Activated CD4-positive, alpha-beta T cell treated with anti-CD3 and anti-CD28 coated beads, Interleukin-2, amount 50 U/mL, for 1 hour (primary cell): ENCODE results near the gene UFC1.
"Not testable (repeated sequence)": the region's sequence is repeated elsewhere in the genome, so short reads cannot be mapped to it uniquely, and the experiment has no call there.

Experiments used
- DNase-seq: peaks from one replicate; pipeline ENCODE4 v3.0.0-alpha.2; 2020

UFC1 gene

GRCh38 chr1:161153682-161154337 lies at the start of gene UFC1:
Gene UFC1 (plus strand): TSS chr1:161153978. CDS start chr1:161153998, 20 bp downstream.
- peak; percentile 78 for DNase-seq

DNA sequence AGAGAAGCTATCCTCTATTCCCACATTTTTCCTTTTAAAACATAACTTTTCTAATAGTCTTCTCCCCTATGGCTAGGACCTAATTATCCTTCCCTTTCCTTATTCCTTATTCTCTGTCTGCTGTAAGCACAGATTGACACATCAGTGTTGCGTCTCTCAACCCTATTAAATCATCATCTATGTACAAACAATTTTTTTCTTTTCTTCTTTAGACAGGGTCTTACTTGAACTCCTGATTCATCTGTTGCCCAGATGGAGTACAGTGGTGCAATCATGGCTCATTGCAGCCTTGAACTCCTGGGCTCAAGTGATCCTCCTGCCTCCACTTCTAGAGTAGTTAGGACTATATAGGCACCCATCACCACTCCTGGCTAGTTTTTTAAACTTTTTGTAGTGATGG lies 47.3 kb upstream of the UFC1 start:
- no peak for DNase-seq

- DNase-seq = no peak
Observed at GRCh38 chr1:161111117-161111516, 42.7 kb upstream of the UFC1 start.

GRCh38 chr1:161111527-161111926 lies 42.3 kb upstream of the UFC1 start:
- no peak for DNase-seq

DNA sequence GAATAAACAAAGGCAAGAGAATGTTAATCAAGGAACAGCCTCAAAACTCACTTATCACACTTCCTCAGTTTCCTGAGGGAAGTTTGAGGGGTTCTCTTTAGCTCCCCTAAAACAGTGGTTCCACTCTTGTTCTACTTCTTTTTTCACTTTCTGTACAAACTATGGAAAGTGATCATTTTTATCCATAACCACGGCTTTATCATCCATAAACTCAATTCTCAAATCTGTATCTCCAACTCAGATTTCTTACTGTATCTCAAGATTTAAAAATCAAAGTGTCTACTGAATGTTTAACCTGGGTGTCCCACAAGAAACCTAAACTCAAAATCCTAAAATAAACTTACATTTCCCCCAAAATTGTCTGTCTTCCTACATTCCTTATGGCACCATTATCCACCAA lies 39.9 kb upstream of the UFC1 start:
- no peak for DNase-seq

- DNase-seq = no peak
Observed at GRCh38 chr1:161114556-161114955, 39.2 kb upstream of the UFC1 start.

DNA sequence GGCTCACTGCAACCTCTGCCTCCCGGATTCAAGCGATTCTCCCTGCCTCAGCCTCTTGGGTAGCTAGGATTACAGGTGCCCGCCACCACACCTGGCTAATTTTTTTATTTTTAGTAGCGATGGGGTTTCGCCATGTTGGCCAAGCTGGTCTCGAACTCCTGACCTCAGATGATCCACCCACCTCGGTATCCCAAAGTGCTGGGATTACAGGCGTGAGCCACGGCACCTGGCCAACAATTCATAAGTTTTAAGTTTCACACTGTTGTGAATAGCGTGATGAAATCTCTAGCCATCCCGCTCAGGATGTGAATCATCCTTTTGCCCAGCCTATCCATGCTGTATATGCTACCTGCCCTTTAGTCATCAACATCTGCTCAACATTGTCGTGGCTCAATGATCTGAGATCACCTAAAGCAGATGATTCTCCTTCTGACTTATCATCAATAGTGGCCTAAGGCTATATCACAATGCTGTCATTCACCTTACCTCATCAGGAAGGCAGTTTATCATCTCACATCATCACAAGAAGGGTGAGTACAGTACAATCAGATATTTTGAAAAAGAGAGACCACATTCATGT lies 38.6 kb upstream of the UFC1 start:
- no peak for DNase-seq

DNA sequence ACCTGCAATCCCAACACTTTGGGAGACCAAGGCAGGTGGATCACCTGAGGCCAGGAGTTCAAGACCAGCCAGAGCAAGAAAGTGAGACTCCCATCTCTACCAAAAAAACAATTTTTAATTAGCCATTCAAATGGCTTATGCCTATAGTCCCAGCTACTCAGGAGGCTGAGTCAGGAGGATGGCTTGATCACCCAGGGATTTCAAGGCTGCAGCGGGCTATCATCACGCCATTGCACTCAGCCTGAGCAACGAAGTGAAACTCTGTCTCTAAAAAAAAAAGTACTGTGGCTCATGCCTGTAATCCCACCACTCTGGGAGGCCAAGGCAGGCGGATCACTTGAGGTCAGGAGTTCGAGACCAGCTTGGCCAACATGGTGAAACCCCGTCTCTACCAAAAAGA lies 37.8 kb upstream of the UFC1 start:
- DNase-seq = not testable (repeated sequence)

DNA sequence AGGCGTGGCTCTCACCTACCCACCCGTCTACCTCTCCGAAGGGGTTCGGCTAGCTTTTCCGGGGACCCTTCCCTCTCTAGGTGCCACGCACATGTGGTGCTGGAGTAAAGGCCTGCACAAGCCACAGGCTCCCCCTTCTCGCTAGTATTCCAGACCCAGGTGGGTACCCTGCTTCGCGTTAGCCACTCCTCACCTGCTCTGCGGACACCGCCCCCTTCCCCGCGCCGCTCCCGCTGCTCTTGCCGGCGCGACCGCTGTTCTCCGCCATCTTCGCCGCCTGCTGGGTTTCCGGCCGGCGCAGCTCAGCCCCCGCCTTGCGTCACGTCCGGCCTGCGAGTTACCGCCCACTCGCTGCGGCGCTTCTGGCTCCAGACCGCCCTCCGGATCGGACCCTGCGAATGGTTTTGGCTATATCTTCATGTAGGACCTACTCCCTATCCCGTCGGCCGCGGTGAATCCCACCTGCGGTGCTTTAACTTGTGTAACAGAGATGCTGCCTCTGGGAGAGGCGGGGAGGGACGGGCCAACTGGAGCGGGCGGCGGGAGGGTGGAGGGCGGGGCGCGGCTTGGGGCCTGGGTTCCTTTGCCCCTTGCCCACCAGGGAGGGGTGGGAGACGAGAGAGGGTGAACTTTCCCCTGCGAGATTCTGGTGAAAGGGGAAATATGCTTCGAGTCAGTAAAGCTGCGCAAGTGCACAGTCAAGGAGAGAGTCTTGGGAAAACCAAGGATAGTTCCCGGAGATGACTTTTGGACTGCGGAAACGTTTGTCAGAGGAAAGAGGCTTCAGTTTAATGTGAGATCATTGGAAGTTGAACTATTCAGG lies 35.8 kb upstream of the UFC1 start, which contains the start of the genes NIT1 and PFDN2:
Gene NIT1 (plus strand): TSS at position 347 of the 823 bp plus-strand sequence. CDS start 72 bp downstream, at position 419.
Gene PFDN2 (minus strand): TSS at position 279 of the 823 bp plus-strand sequence. CDS start 11 bp downstream, at position 268.
- DNase-seq = peak; percentile 79

DNA sequence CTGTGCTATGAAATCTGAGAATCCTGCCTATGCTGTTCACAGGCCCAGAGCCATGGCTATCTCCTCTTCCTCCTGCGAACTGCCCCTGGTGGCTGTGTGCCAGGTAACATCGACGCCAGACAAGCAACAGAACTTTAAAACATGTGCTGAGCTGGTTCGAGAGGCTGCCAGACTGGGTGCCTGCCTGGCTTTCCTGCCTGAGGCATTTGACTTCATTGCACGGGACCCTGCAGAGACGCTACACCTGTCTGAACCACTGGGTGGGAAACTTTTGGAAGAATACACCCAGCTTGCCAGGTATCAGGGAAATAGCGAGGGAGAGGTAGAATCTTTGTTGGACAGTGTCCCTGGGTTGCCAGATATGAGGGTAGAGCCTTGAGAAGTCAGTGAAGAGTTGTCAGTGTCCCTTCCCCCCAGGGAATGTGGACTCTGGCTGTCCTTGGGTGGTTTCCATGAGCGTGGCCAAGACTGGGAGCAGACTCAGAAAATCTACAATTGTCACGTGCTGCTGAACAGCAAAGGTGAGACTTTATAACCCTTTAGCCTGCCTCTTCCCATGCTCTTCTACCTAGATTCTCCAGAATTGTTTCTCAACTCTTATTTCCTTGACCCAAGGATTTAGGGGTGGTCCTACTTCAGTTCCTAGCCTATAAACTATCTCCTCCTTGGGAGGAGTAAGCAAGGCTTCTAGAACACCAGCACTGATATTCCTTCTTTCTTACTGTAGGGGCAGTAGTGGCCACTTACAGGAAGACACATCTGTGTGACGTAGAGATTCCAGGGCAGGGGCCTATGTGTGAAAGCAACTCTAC lies 34.5 kb upstream of the UFC1 start:
- peak; percentile 53 for DNase-seq

DNA sequence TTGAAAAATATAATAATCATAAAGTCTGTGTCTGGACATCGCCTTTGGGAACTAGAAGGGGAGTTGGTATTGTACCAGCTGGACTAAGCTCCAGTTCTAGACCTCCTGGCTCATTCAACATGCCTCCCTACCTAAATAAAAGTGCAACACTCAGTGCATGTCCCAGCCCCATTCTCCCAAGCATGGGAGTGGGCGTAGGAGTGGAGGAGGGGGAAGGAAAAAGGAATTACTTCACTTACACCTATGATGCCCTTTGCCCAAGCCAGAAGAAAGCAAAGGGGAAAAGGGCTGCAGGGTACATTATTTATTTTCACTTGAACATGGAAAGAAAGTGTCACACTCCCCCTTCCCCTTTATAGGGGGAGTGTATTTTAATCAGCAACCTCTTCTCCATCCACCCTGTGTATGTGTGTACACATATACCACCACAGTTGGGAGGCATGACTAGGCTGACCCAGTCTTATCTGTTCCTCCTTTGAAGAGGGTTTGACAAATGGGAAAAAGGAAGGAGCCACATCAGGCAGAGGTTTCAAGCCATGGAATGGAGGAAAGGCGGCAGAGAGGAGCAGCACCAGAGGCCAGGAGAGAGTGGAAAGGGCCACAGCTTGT lies 32.6 kb upstream of the UFC1 start:
- DNase-seq = no peak

- DNase-seq = no peak
Observed at GRCh38 chr1:161121834-161122233, 31.9 kb upstream of the UFC1 start.

DNA sequence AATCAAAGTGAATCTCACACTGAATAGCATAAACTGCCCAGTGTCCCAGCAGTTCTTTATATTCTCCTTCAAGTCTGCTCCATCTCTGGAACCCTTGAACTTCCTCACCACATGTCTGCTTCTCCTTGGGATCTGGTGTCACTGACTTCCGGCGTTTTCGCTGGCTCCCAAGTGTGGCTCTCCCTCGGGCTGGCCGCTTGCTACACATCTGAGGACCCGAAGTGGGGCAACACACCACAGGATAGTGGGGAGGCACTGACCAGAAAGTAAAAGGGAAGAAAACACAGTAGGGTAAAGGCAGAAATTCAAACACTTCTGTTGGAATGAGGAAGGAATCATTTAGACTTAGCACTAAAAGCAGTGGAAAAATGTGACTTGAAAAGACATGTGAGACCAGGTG lies 30.8 kb upstream of the UFC1 start:
- no peak for DNase-seq

DNA sequence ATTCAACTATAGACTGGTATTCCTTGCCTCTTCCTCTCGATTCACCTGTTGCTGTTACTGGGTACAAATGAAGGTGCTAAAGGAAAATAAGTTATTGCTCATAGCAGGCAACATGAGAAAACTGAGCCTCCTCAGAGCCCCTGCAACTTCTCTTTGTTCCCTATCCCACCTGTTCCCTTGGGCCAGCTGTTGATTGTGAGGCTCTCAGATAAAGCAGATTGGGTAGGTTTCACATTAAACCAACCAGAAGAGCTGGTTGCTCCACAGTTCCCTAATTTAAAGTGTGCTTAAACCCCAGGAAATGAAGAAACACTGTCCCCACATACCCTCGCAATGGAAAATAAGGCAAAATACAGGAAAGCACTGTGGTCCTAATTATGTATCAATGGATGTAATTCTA lies 26.1 kb upstream of the UFC1 start:
- no peak for DNase-seq

GRCh38 chr1:161128591-161129420 lies 25.0 kb upstream of the UFC1 start:
- no peak for DNase-seq

DNA sequence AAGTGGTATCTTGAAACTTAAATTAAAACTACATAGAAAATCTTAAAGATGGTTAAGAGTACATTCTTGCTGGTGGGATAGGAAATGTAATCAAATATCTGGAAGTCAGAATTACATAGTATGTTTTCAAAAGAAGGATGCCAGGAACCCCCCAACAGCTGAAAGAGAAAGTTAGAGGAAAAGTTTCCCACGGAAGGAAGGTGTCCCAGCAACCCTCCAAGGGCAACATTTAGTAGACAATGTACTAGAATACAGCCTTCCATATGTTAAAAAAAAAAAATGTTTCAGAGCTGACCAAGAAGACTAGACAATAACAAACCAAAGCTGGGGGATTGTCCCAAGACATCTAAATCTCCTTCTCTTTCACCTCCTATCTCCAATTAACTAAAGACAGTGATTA lies 23.5 kb upstream of the UFC1 start:
- no peak for DNase-seq

DNA sequence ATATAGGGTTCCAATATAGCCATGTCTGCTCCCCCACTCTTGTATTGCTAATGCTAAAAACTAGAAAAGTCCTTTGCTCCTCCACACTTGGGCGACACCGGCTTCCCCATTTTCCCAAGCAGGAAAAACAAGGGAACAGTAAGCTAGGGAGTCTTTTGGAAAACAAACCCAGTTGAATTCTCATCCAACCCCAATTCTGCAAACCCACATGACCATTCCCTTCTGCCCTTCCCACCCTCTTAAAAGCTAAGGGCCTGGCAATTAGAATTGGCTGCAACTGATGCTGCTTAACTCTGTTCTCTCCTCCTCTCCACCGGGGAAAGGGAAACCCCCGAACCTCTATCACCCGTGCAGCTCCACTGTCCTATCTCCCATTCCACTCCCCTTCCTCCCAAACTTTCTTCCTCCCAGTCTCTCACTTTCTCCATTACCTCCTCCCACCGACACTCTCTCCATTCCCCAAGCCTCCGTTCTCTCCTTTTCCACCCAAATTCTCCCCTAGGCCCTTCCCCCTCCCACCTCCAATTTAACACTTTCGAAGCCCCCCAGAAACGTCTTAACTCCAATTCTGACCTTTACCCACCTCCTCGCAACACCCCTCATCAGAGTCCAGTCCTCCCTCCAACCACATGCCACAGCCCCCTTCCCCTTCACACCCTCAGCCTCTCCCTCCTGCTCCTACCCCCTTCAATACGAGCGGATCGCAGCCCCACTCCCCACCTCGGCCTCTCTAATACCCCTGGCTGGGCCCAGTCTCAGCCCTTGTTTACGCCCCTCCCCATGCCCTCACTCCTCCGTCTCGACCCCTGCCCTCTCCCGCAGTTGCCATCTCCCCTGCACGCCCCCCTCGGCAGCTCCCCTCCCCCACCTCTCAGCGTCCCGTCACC lies 22.0 kb upstream of the UFC1 start:
- DNase-seq = no peak

DNA sequence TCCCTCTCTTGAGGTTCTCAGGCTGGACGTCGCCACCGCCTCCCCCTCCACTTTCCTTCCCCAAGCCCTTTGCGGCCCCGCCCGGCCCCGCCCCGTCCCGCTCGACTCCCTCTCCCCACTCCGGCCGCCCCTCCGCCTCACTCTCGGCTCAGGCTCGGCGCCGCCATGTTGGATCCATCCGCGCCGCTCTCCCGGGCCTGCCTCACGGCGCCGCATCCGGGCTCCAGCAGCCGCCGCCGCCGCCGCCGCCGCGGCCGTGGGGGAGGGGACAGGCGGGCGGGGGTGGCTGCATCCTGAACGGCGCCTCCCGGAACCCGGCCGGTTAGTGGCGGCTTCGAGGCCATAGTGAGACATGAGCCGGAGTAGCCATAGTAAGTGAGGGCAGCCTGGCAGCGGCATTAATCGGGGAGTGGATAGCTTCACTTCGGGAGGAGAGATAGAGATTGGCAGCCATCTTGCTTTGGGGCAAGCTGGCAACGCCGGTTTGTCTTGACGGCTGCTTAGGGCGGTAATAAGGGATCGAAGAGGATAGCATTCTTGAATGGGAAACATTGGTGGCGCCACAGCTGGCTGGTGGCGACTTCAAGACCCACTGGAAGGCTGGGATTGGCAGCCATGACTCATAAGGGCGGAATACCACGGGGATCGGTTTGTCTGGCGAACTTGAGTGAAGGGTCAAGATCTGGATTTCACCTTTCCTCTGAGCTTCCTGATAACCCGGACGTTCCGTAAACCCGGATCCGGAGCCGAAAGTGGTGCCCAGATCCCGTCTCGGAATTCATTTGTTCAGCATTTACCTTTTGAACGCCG lies 21.2 kb upstream of the UFC1 start, which contains the start of gene DEDD:
Gene DEDD (minus strand): TSS at position 258 of the 810 bp plus-strand sequence. CDS start 8,205 bp downstream, outside the sequence.
- DNase-seq = peak; percentile 86

GRCh38 chr1:161133220-161133740 lies 20.5 kb upstream of the UFC1 start:
- DNase-seq = no peak
